Neural progenitor cell (in vitro differentiated cells): ENCODE data around the gene PDE3A.

Source experiments
- CTCF ChIP-seq: fragments of 200-600 bp; sonication (generic); IDR thresholded peaks from 2 replicates; pipeline ENCODE4 v1.5.1; 2017; ENCODE audit warnings: antibody characterized with exemption, mild to moderate bottlenecking
- EZH2 ChIP-seq: fragments of 200-600 bp; sonication (generic); IDR thresholded peaks from 2 replicates; pipeline ENCODE4 v1.6.1; 2017; ENCODE audit warnings: antibody characterized with exemption, mild to moderate bottlenecking, moderate library complexity

- TF ChIP-seq CTCF: no peak
- no peak for TF ChIP-seq EZH2
Observed at GRCh38 chr12:20731274-20731673, 362.9 kb downstream of the PDE3A start.
